ENCODE measurements around the gene RACK1.
"Not testable (repeated sequence)": the region's sequence is repeated elsewhere in the genome, so short reads cannot be mapped to it uniquely, and the experiment has no call there.

DNA sequence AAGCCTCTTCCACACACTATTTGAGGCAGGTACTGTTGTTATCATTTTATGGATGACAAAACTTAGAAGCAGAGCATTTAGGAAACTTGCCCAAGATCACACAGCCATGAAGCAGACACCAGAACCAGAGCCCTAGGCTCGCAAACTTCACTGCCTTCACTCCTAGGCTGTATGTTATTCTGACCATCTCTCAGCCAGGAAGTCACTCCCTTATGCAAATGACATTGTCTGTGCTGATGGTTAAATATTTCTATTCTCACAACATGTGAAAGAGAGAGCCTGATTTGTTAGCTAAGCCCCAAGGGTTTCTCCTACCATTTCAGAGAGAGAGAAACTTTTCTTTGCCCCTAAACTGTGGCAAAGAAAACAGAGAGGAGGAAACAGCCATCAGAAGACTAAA lies 43.6 kb upstream of the RACK1 start:
- TF ChIP-seq POLR2A (IDR thresholded peaks at IDR 0.05; ENCODE audit: low read depth); EP300 (IDR thresholded peaks at IDR 0.05): not testable (repeated sequence)
- TF ChIP-seq, protein P1, sequence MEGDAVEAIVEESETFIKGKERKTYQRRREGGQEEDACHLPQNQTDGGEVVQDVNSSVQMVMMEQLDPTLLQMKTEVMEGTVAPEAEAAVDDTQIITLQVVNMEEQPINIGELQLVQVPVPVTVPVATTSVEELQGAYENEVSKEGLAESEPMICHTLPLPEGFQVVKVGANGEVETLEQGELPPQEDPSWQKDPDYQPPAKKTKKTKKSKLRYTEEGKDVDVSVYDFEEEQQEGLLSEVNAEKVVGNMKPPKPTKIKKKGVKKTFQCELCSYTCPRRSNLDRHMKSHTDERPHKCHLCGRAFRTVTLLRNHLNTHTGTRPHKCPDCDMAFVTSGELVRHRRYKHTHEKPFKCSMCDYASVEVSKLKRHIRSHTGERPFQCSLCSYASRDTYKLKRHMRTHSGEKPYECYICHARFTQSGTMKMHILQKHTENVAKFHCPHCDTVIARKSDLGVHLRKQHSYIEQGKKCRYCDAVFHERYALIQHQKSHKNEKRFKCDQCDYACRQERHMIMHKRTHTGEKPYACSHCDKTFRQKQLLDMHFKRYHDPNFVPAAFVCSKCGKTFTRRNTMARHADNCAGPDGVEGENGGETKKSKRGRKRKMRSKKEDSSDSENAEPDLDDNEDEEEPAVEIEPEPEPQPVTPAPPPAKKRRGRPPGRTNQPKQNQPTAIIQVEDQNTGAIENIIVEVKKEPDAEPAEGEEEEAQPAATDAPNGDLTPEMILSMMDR (IDR thresholded peaks at IDR 0.05), result not testable (repeated sequence)

All from esophagus muscularis mucosa (tissue), 4 donors.